Neuronal stem cell (in vitro differentiated cells): Measurements from ENCODE around the gene GHITM.
A peak's percentile ranks its signal among the peaks of the same experiment; 100 is the strongest.
"Not testable (repeated sequence)": the region's sequence is repeated elsewhere in the genome, so short reads cannot be mapped to it uniquely, and the experiment has no call there.

Source experiments
- DNase-seq: peaks from one replicate; pipeline ENCODE4 v3.0.0-alpha.2; 2013; ENCODE audit warnings: low spot score
- H2AFZ ChIP-seq: one replicate; pipeline ENCODE4 v1.6.1; 2013; ENCODE audit warnings: mild to moderate bottlenecking, low read length, inconsistent platforms
- H2AK5ac ChIP-seq: 2 replicates; pipeline ENCODE4 v1.6.1; 2013; ENCODE audit warnings: low read depth, mild to moderate bottlenecking, inconsistent platforms, low read length, moderate library complexity, mixed read lengths
- H2BK120ac ChIP-seq: 2 replicates; pipeline ENCODE4 v1.6.1; 2013; ENCODE audit warnings: low read depth, mild to moderate bottlenecking, inconsistent platforms, low read length, moderate library complexity, mixed read lengths
- H2BK12ac ChIP-seq: one replicate; pipeline ENCODE4 v1.6.1; 2013; ENCODE audit warnings: low read length, inconsistent platforms
- H2BK15ac ChIP-seq: 2 replicates; pipeline ENCODE4 v1.6.1; 2013; ENCODE audit warnings: mild to moderate bottlenecking, low read length, inconsistent platforms, mixed read lengths
- H2BK5ac ChIP-seq: one replicate; pipeline ENCODE4 v1.6.1; 2013; ENCODE audit warnings: inconsistent platforms, mild to moderate bottlenecking, low read length, moderate library complexity
- H3K14ac ChIP-seq: one replicate; pipeline ENCODE4 v1.6.1; 2013; ENCODE audit warnings: low read length, inconsistent platforms
- H3K18ac ChIP-seq: 2 replicates; pipeline ENCODE4 v1.6.1; 2013; ENCODE audit warnings: low read length, inconsistent platforms
- H3K23ac ChIP-seq: 2 replicates; pipeline ENCODE4 v1.6.1; 2013; ENCODE audit warnings: low read depth, mild to moderate bottlenecking, mixed read lengths, low read length, inconsistent platforms; ENCODE audit not compliant: poor library complexity
- H3K27ac ChIP-seq: replicated peaks from 3 replicates; pipeline ENCODE4 v1.5.1; 2013; ENCODE audit warnings: low read length, inconsistent platforms
- H3K27me3 ChIP-seq, 3 experiments: 2 replicates each; pipeline ENCODE4 v1.6.1; 2013; ENCODE audit warnings: low read length in 3 of 3, mild to moderate bottlenecking in 2 of 3, inconsistent platforms in 1 of 3, low read depth in 1 of 3, mixed read lengths in 1 of 3, moderate library complexity in 1 of 3; ENCODE audit not compliant: control insufficient read depth in 3 of 3, insufficient read depth in 3 of 3
- H3K36me3 ChIP-seq, 2 donors: replicated peaks in 1 of 2; 2 replicates each; pipeline ENCODE4 v1.6.1; 2013; ENCODE audit warnings: low read length in 2 of 2; ENCODE audit not compliant: control insufficient read depth in 2 of 2, insufficient read depth in 2 of 2
- H3K4ac ChIP-seq: 2 replicates; pipeline ENCODE4 v1.6.1; 2013; ENCODE audit warnings: inconsistent platforms, mild to moderate bottlenecking, low read length, moderate library complexity
- H3K4me1 ChIP-seq, 2 donors: 1 replicate in 1 of 2; 2 replicates in 1 of 2; pipeline ENCODE4 v1.6.1; 2013; ENCODE audit warnings: low read length in 2 of 2, low read depth in 1 of 2; ENCODE audit not compliant: control insufficient read depth in 2 of 2, insufficient read depth in 1 of 2
- H3K4me2 ChIP-seq: one replicate; pipeline ENCODE4 v1.6.1; 2013; ENCODE audit warnings: mild to moderate bottlenecking, low read length, inconsistent platforms; ENCODE audit not compliant: insufficient read depth, poor library complexity, severe bottlenecking
- H3K4me3 ChIP-seq, 2 donors: 2 replicates each; pipeline ENCODE4 v1.5.1; 2013; ENCODE audit warnings: low read length in 2 of 2, mild to moderate bottlenecking in 2 of 2, inconsistent platforms in 1 of 2, moderate library complexity in 1 of 2
- H3K79me1 ChIP-seq: one replicate; pipeline ENCODE4 v1.6.1; 2013; ENCODE audit warnings: low read depth, mild to moderate bottlenecking, inconsistent platforms, low read length, moderate library complexity
- H3K9ac ChIP-seq: one replicate; pipeline ENCODE4 v1.6.1; 2013; ENCODE audit warnings: mild to moderate bottlenecking, low read depth, low read length, inconsistent platforms; ENCODE audit not compliant: poor library complexity
- H3K9me3 ChIP-seq, 2 donors: replicated peaks in 1 of 2; 2 replicates each; pipeline versions ENCODE3 to v1.6.1; 2013; ENCODE audit warnings: low read length in 2 of 2, mild to moderate bottlenecking in 2 of 2, inconsistent platforms in 1 of 2, low read depth in 1 of 2, mixed read lengths in 1 of 2, moderate library complexity in 1 of 2; ENCODE audit not compliant: control insufficient read depth in 2 of 2, insufficient read depth in 1 of 2
- H4K8ac ChIP-seq: one replicate; pipeline ENCODE4 v1.6.1; 2013; ENCODE audit warnings: low read depth, mild to moderate bottlenecking, inconsistent platforms, low read length, moderate library complexity
- H4K91ac ChIP-seq: one replicate; pipeline ENCODE4 v1.6.1; 2013; ENCODE audit warnings: low read length, low read depth, mild to moderate bottlenecking, inconsistent platforms; ENCODE audit not compliant: poor library complexity
- WGBS, 2 donors: extraction: QIAGEN DNeasy Blood & Tissue Kit; methylation state at CpG; one replicate each; pipeline ENCODE4 v1.1.7; 2013; ENCODE audit warnings: missing lambda C conversion rate in 2 of 2, mixed read lengths in 1 of 2; ENCODE audit not compliant: insufficient read length in 2 of 2, insufficient replicate concordance in 1 of 2; ENCODE audit errors: extremely low coverage in 2 of 2; 5-methylcytosine and 5-hydroxymethylcytosine counted together

GHITM gene

GRCh38 chr10:84171700-84172466, 32.6 kb downstream of the GHITM start:
- not testable (repeated sequence) for H3K79me1 ChIP-seq, H2BK120ac ChIP-seq, H2BK15ac ChIP-seq, H3K4me2 ChIP-seq, H3K23ac ChIP-seq, H2BK5ac ChIP-seq, H3K4ac ChIP-seq, H4K91ac ChIP-seq, H3K4me1 ChIP-seq, H3K36me3 ChIP-seq, H2AK5ac ChIP-seq, H2BK12ac ChIP-seq, H3K18ac ChIP-seq, H3K27ac ChIP-seq, H3K14ac ChIP-seq, H3K4me3 ChIP-seq, H4K8ac ChIP-seq, H3K9me3 ChIP-seq, DNase-seq, H3K9ac ChIP-seq, H3K27me3 ChIP-seq
- no CpG with 5 or more reads among the region's 21 CpGs for WGBS, 2 donors
- H2AFZ ChIP-seq: peak overlapping the region; percentile 92

GRCh38 chr10:84172467-84173356, 33.4 kb downstream of the GHITM start:
- Histone ChIP-seq H4K8ac (no peak overlapping the region), H3K79me1 (no peaks in the 10 kb centered on the region), H3K9ac (no peak overlapping the region), H3K4me2 (no peak overlapping the region), H2BK12ac (peak overlapping the region; percentile 42), H3K23ac (no peak overlapping the region), H3K4me1 (peaks cover 0 to 3% of the 10 kb centered on the region in 2 donors), H3K9me3 (no peaks in the 10 kb centered on the region), H3K4ac (no peak overlapping the region), H4K91ac (no peak overlapping the region), H2BK5ac (no peak overlapping the region), H3K27ac (no peak overlapping the region), H2BK120ac (no peak overlapping the region), H3K14ac (no peak overlapping the region), H3K4me3 (no peak overlapping the region), H2BK15ac (peak overlapping the region; percentile 93), H2AK5ac (no peak overlapping the region), H3K36me3 (no peaks in the 10 kb centered on the region), H2AFZ (peak overlapping the region; percentile 92), H3K18ac (peak overlapping the region; percentile 13), H3K27me3 (peaks cover 0 to 7% (median 0%) of the 10 kb centered on the region in 3 experiments)
- DNase-seq: no peak
- no CpG with 5 or more reads among the region's 9 CpGs for WGBS, 2 donors

GRCh38 chr10:84173501-84173929, 34.2 kb downstream of the GHITM start, which contains the start of gene GPR15LG:
GPR15LG (plus strand) TSS chr10:84173801; CDS start chr10:84173852, 51 bp downstream.
- Histone ChIP-seq H3K4me1 (peaks cover 2 to 3% of the 10 kb centered on the region in 2 donors), H2BK15ac (peak within 1 kb of the TSS; percentile 93), H3K23ac (no peak within 1 kb of the TSS), H2BK12ac (peak within 1 kb of the TSS; percentile 42), H3K27ac (no peak within 1 kb of the TSS), H3K14ac (no peak within 1 kb of the TSS), H3K4ac (no peak within 1 kb of the TSS), H3K4me2 (no peak within 1 kb of the TSS), H2AFZ (peak within 1 kb of the TSS; percentile 92), H3K18ac (peak within 1 kb of the TSS; percentile 13), H3K27me3 (peaks cover 0 to 7% (median 0%) of the 10 kb centered on the region in 3 experiments), H3K79me1 (no peaks in the 10 kb centered on the region), H2BK120ac (no peak within 1 kb of the TSS), H4K91ac (no peak within 1 kb of the TSS), H3K9ac (no peak within 1 kb of the TSS), H4K8ac (no peak within 1 kb of the TSS), H3K36me3 (no peaks in the 10 kb centered on the region), H2AK5ac (no peak within 1 kb of the TSS), H3K9me3 (peaks cover 0 to 4% of the 10 kb centered on the region in 2 donors), H2BK5ac (no peak within 1 kb of the TSS), H3K4me3 (no peak within 1 kb of the TSS)
- whole genome bisulfite sequencing, 2 donors: no CpG with 5 or more reads among the region's 2 CpGs
- DNase-seq: no peak

GRCh38 chr10:84175436-84175835, 36.1 kb downstream of the GHITM start:
- WGBS, 2 donors: no CpG with 5 or more reads among the region's 6 CpGs
- Histone ChIP-seq H3K4me1 (peaks cover 2 to 9% of the 10 kb centered on the region in 2 donors), H2AFZ (no peak overlapping the region), H3K4me2 (no peak overlapping the region), H2BK15ac (no peak overlapping the region), H3K23ac (no peak overlapping the region), H3K18ac (no peak overlapping the region), H3K14ac (no peak overlapping the region), H4K8ac (no peak overlapping the region), H3K9ac (no peak overlapping the region), H3K27ac (no peak overlapping the region), H2BK120ac (no peak overlapping the region), H3K4ac (no peak overlapping the region), H3K27me3 (peaks cover 0 to 7% (median 0%) of the 10 kb centered on the region in 3 experiments), H3K79me1 (no peaks in the 10 kb centered on the region), H3K4me3 (no peak overlapping the region), H4K91ac (no peak overlapping the region), H3K9me3 (peaks cover 0 to 4% of the 10 kb centered on the region in 2 donors), H2BK12ac (no peak overlapping the region), H2BK5ac (no peak overlapping the region), H3K36me3 (no peaks in the 10 kb centered on the region), H2AK5ac (no peak overlapping the region)
- DNase-seq: no peak
